Liver (tissue), 9 donors: ENCODE results near the gene PIEZO2. TPM values are rescaled to one million over a fixed set of nuclear protein-coding genes. Genes with fewer than 3 reads are reported as not detected.

ENCODE experiments used
- DNase-seq: peaks from one replicate; pipeline ENCODE4 v3.0.0-alpha.2; 2017; ENCODE audit warnings: low spot score
- H3K27ac ChIP-seq, 2 donors: one replicate each; pipeline ENCODE4 v1.7.0; 2013; ENCODE audit warnings: inconsistent platforms in 2 of 2, low read length in 2 of 2, control low read depth in 1 of 2, low read depth in 1 of 2, mild to moderate bottlenecking in 1 of 2
- H3K27me3 ChIP-seq, 4 donors: one replicate each; pipeline versions ENCODE4 v1.6.1 to v1.7.0; 2013; ENCODE audit warnings: low read length in 3 of 4, inconsistent platforms in 1 of 4, mild to moderate bottlenecking in 1 of 4, moderate library complexity in 1 of 4; ENCODE audit not compliant: control insufficient read depth in 4 of 4, insufficient read depth in 4 of 4
- H3K36me3 ChIP-seq, 4 donors: one replicate each; pipeline versions ENCODE4 v1.6.1 to v1.7.0; 2013; ENCODE audit warnings: low read length in 3 of 4, mild to moderate bottlenecking in 3 of 4, low read depth in 1 of 4, moderate library complexity in 1 of 4; ENCODE audit not compliant: control insufficient read depth in 4 of 4, insufficient read depth in 3 of 4
- H3K4me1 ChIP-seq, 4 donors: one replicate each; pipeline versions ENCODE4 v1.6.1 to v1.7.0; 2013; ENCODE audit warnings: low read length in 3 of 4, mild to moderate bottlenecking in 3 of 4, moderate library complexity in 1 of 4; ENCODE audit not compliant: control insufficient read depth in 4 of 4, insufficient read depth in 4 of 4
- H3K4me3 ChIP-seq, 3 donors: one replicate each; pipeline versions ENCODE4 v1.6.1 to v1.7.0; 2013; ENCODE audit warnings: low read length in 3 of 3, control low read depth in 1 of 3, low read depth in 1 of 3, mild to moderate bottlenecking in 1 of 3
- H3K9ac ChIP-seq, 2 donors: one replicate each; pipeline ENCODE4 v1.7.0; 2013; ENCODE audit warnings: low read length in 2 of 2, mild to moderate bottlenecking in 2 of 2, moderate library complexity in 2 of 2, control low read depth in 1 of 2, low read depth in 1 of 2
- H3K9me3 ChIP-seq, 4 donors: one replicate each; pipeline versions ENCODE4 v1.6.1 to v1.7.0; 2013; ENCODE audit warnings: low read length in 3 of 4; ENCODE audit not compliant: control insufficient read depth in 4 of 4
- EGR1 ChIP-seq, 2 donors: IDR thresholded peaks; 2 replicates each; pipeline ENCODE4 v1.6.1; 2016 to 2018; ENCODE audit warnings: antibody characterized with exemption in 2 of 2, low read depth in 2 of 2
- FOXA1 ChIP-seq: IDR thresholded peaks from 2 replicates; pipeline ENCODE4 v1.6.1; 2016; ENCODE audit warnings: antibody characterized with exemption
- GABPA ChIP-seq, 2 donors: IDR thresholded peaks in 1 of 2; conservative IDR thresholded peaks in 1 of 2; 2 replicates each; pipeline ENCODE4 v1.6.1; 2016; ENCODE audit warnings: antibody characterized with exemption in 2 of 2, mild to moderate bottlenecking in 1 of 2, moderate library complexity in 1 of 2
- HNF4A ChIP-seq, 2 donors: conservative IDR thresholded peaks; 2 replicates each; pipeline ENCODE4 v1.6.1; 2016; ENCODE audit warnings: antibody characterized with exemption in 2 of 2, mild to moderate bottlenecking in 2 of 2
- HNF4G ChIP-seq: IDR thresholded peaks from 2 replicates; pipeline ENCODE4 v1.6.1; 2016; ENCODE audit warnings: antibody characterized with exemption
- JUND ChIP-seq, 2 donors: IDR thresholded peaks; 2 replicates each; pipeline ENCODE4 v1.6.1; 2016; ENCODE audit warnings: antibody characterized with exemption in 2 of 2
- NR2F2 ChIP-seq: IDR thresholded peaks from 2 replicates; pipeline ENCODE4 v1.6.1; 2016; ENCODE audit warnings: antibody characterized with exemption
- RAD21 ChIP-seq, 2 donors: IDR thresholded peaks; 2 replicates each; pipeline ENCODE4 v1.6.1; 2016; ENCODE audit warnings: antibody characterized with exemption in 2 of 2, mild to moderate bottlenecking in 2 of 2
- RXRA ChIP-seq, 2 donors: IDR thresholded peaks; 2 replicates each; pipeline ENCODE4 v1.6.1; 2017 to 2018; ENCODE audit warnings: antibody characterized with exemption in 2 of 2, mild to moderate bottlenecking in 1 of 2
- SP1 ChIP-seq: IDR thresholded peaks from 2 replicates; pipeline ENCODE4 v1.6.1; 2018; ENCODE audit warnings: antibody characterized with exemption, mild to moderate bottlenecking
- TAF1 ChIP-seq: conservative IDR thresholded peaks from 2 replicates; pipeline ENCODE4 v1.6.1; 2016; ENCODE audit warnings: antibody characterized with exemption, mild to moderate bottlenecking
- ZBTB33 ChIP-seq: IDR thresholded peaks from 2 replicates; pipeline ENCODE4 v1.6.1; 2016; ENCODE audit warnings: antibody characterized with exemption
- WGBS: extraction: QIAGEN DNeasy Blood & Tissue Kit; methylation state at CpG from one replicate; pipeline ENCODE4 v1.1.7; 2013; 5-methylcytosine and 5-hydroxymethylcytosine counted together
- polyA plus RNA-seq, 2 donors: library from polyadenylated mRNA; stranded (reverse) in 1 of 2; unstranded in 1 of 2; fragments of 200-250 nt in 1 of 2; fragments of >200 nt in 1 of 2; fragmentation: Nextera tagmentation in 1 of 2; extraction: Ambion mirVana in 1 of 2; gene quantifications; one replicate each; pipeline versions ENCODE4 v1.2.1 to v1.2.3, GENCODE V29; 2013 to 2015
- total RNA-seq, 2 donors: library from RNA; depleted of rRNA; stranded (reverse); fragments of >200 nt; gene quantifications; one replicate each; pipeline ENCODE4 v1.2.3, GENCODE V29; 2014
- TF ChIP-seq, protein P1 (sequence below): IDR thresholded peaks from 2 replicates; pipeline ENCODE4 v1.6.1; 2016; ENCODE audit warnings: antibody characterized with exemption
- TF ChIP-seq, protein P2 (sequence below): fragments of 150-350 bp; IDR thresholded peaks from 2 replicates; pipeline ENCODE4 v1.5.1; 2017; ENCODE audit warnings: improper control_type of control experiment, low read depth, low read length; ENCODE audit not compliant: missing input control
- TF ChIP-seq, protein P3 (sequence below): IDR thresholded peaks from 2 replicates; pipeline ENCODE4 v1.6.1; 2016; ENCODE audit warnings: antibody characterized with exemption, mild to moderate bottlenecking
- donor health status: healthy.
- donor health status: healthy.
- donor health status: healthy.
- donor health status: healthy.
- donor health status: healthy.

Gene PIEZO2
- total and polyA plus RNA-seq, 4 donors: 1.1 to 12.3 (median 4.8) TPM

DNA sequence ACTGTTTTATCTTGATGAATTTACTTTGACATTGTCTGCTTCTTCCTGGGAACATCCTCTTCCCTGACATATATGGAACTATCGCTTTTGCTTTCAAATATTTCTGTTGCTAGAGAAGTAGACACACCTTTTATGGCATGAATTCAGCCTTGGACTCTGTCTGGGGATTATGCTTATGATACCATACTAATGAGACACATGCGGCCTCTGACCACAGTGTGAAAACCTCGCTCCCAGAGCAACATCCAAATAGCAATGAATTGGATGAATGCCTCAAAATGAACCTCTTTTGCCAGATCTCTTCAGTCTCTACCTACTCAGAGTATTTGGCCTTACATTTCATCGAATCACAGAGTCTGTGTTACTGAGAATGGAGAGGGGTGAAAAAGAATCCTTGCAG lies 70.9 kb downstream of the PIEZO2 start:
- no peak for DNase-seq
- no peak overlapping the region for H3K9ac ChIP-seq
- no peaks in the 10 kb centered on the region for H3K27me3 ChIP-seq
- peaks cover 1 to 15% (median 6%) of the 10 kb centered on the region in 4 donors for H3K4me1 ChIP-seq
- WGBS: 86% methylated on average over 4 of the region's 4 CpGs
- no peaks in the 10 kb centered on the region for H3K36me3 ChIP-seq
- no peak overlapping the region for H3K4me3 ChIP-seq
- no peak overlapping the region for H3K27ac ChIP-seq
- H3K9me3 ChIP-seq: no peaks in the 10 kb centered on the region
- TF ChIP-seq, protein P1, sequence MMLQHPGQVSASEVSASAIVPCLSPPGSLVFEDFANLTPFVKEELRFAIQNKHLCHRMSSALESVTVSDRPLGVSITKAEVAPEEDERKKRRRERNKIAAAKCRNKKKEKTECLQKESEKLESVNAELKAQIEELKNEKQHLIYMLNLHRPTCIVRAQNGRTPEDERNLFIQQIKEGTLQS: no peak
- TF ChIP-seq, protein P2, sequence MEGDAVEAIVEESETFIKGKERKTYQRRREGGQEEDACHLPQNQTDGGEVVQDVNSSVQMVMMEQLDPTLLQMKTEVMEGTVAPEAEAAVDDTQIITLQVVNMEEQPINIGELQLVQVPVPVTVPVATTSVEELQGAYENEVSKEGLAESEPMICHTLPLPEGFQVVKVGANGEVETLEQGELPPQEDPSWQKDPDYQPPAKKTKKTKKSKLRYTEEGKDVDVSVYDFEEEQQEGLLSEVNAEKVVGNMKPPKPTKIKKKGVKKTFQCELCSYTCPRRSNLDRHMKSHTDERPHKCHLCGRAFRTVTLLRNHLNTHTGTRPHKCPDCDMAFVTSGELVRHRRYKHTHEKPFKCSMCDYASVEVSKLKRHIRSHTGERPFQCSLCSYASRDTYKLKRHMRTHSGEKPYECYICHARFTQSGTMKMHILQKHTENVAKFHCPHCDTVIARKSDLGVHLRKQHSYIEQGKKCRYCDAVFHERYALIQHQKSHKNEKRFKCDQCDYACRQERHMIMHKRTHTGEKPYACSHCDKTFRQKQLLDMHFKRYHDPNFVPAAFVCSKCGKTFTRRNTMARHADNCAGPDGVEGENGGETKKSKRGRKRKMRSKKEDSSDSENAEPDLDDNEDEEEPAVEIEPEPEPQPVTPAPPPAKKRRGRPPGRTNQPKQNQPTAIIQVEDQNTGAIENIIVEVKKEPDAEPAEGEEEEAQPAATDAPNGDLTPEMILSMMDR: no peak
- no peak for TF ChIP-seq FOXA1
- no peak for TF ChIP-seq TAF1

GRCh38 chr18:11077548-11078187 lies 71.7 kb downstream of the PIEZO2 start:
- no peak overlapping the region for H3K4me3 ChIP-seq
- H3K27ac ChIP-seq: no peak overlapping the region
- 76% methylated on average over 5 of the region's 5 CpGs for WGBS
- H3K27me3 ChIP-seq: no peaks in the 10 kb centered on the region
- H3K4me1 ChIP-seq: peaks cover 1 to 15% (median 6%) of the 10 kb centered on the region in 4 donors
- H3K9me3 ChIP-seq: no peaks in the 10 kb centered on the region
- no peak overlapping the region for H3K9ac ChIP-seq
- no peak for DNase-seq
- no peaks in the 10 kb centered on the region for H3K36me3 ChIP-seq
- TF ChIP-seq NR2F2 (no peak), GABPA (IDR thresholded peaks at IDR 0.05 in 1 of 2, conservative IDR thresholded peaks at IDR 0.05 in 1 of 2) (no peak), JUND (IDR thresholded peaks at IDR 0.05) (no peak), ZBTB33 (no peak), HNF4G (no peak), EGR1 (IDR thresholded peaks at IDR 0.05; ENCODE audit: low read depth in 2 of 2) (no peak), TAF1 (no peak), HNF4A (conservative IDR thresholded peaks at IDR 0.05) (no peak), RXRA (IDR thresholded peaks at IDR 0.05) (no peak), SP1 (no peak), FOXA1 (no peak), RAD21 (IDR thresholded peaks at IDR 0.05) (no peak)
- TF ChIP-seq, protein P3, sequence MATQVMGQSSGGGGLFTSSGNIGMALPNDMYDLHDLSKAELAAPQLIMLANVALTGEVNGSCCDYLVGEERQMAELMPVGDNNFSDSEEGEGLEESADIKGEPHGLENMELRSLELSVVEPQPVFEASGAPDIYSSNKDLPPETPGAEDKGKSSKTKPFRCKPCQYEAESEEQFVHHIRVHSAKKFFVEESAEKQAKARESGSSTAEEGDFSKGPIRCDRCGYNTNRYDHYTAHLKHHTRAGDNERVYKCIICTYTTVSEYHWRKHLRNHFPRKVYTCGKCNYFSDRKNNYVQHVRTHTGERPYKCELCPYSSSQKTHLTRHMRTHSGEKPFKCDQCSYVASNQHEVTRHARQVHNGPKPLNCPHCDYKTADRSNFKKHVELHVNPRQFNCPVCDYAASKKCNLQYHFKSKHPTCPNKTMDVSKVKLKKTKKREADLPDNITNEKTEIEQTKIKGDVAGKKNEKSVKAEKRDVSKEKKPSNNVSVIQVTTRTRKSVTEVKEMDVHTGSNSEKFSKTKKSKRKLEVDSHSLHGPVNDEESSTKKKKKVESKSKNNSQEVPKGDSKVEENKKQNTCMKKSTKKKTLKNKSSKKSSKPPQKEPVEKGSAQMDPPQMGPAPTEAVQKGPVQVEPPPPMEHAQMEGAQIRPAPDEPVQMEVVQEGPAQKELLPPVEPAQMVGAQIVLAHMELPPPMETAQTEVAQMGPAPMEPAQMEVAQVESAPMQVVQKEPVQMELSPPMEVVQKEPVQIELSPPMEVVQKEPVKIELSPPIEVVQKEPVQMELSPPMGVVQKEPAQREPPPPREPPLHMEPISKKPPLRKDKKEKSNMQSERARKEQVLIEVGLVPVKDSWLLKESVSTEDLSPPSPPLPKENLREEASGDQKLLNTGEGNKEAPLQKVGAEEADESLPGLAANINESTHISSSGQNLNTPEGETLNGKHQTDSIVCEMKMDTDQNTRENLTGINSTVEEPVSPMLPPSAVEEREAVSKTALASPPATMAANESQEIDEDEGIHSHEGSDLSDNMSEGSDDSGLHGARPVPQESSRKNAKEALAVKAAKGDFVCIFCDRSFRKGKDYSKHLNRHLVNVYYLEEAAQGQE: no peak
- TF ChIP-seq, protein P2: no peak
